H1 (cell line): Measurements from ENCODE around the gene AHNAK2. TPM values are rescaled to one million over a fixed set of nuclear protein-coding genes. Genes with fewer than 3 reads are reported as not detected.

Experiments
- CTCF ChIA-PET: fragments of 300-600 bp; sonication (Branson Sonifier 250); formaldehyde crosslinking; loops from one replicate; lab custom pipeline; 2021; ENCODE audit not compliant: partially characterized antibody; lab: Charles Lee
- POLR2A ChIA-PET: fragments of 300-600 bp; sonication (Branson Sonifier 250); formaldehyde crosslinking; loops from one replicate; lab custom pipeline; 2021; ENCODE audit warnings: inconsistent platforms; ENCODE audit not compliant: partially characterized antibody; lab: Charles Lee
- DNase-seq, 2 experiments: peaks; one replicate each; pipeline versions ENCODE4 v3.0.0 to v3.0.0-alpha.2; 2010 to 2022; ENCODE audit warnings: low spot score in 2 of 2, low read depth in 1 of 2, mixed read lengths in 1 of 2
- FAIRE-seq: peaks from 2 replicates; lab custom pipeline; 2011; peaks lifted over from hg19 to GRCh38; lab: Jason Lieb, UNC
- H2AFZ ChIP-seq: 2 replicates; pipeline ENCODE4 v1.8.1; 2012; ENCODE audit warnings: low read length, inconsistent platforms
- H2AK5ac ChIP-seq: 2 replicates; pipeline ENCODE4 v1.6.1; 2013; ENCODE audit warnings: low read depth, low read length
- H2BK120ac ChIP-seq: replicated peaks from 2 replicates; pipeline ENCODE3; 2013; ENCODE audit warnings: low read depth, low read length, inconsistent platforms
- H2BK12ac ChIP-seq: 2 replicates; pipeline ENCODE4 v1.6.1; 2013; ENCODE audit warnings: low read depth, low read length
- H2BK15ac ChIP-seq: 2 replicates; pipeline ENCODE4 v1.6.1; 2013; ENCODE audit warnings: low read length
- H2BK20ac ChIP-seq: 2 replicates; pipeline ENCODE4 v1.6.1; 2013; ENCODE audit warnings: low read length
- H2BK5ac ChIP-seq: 2 replicates; pipeline ENCODE4 v1.6.1; 2013; ENCODE audit warnings: low read depth, low read length
- H3K14ac ChIP-seq: 2 replicates; pipeline ENCODE4 v1.6.1; 2013; ENCODE audit warnings: inconsistent platforms; ENCODE audit not compliant: insufficient read length
- H3K18ac ChIP-seq: 2 replicates; pipeline ENCODE4 v1.6.1; 2013; ENCODE audit warnings: low read length; ENCODE audit errors: extremely low read depth
- H3K23ac ChIP-seq: 2 replicates; pipeline ENCODE4 v1.6.1; 2013; ENCODE audit warnings: inconsistent platforms; ENCODE audit not compliant: insufficient read length
- H3K23me2 ChIP-seq: 2 replicates; pipeline ENCODE4 v1.6.1; 2013; ENCODE audit warnings: low read depth, low read length
- H3K27ac ChIP-seq: 2 replicates; pipeline ENCODE4 v1.6.1; 2011; ENCODE audit warnings: low read depth, low read length, inconsistent platforms
- H3K27me3 ChIP-seq, 4 experiments: replicated peaks in 1 of 4; 1 replicate in 1 of 4; 2 replicates in 3 of 4; pipeline versions ENCODE4 v1.6.1 to v1.8.1; 2011 to 2013; ENCODE audit warnings: low read length in 3 of 4, mild to moderate bottlenecking in 3 of 4, inconsistent platforms in 2 of 4, mixed read lengths in 2 of 4, moderate library complexity in 1 of 4; ENCODE audit not compliant: control insufficient read depth in 3 of 4, insufficient read depth in 3 of 4; ENCODE audit errors: extremely low read depth in 1 of 4
- H3K36me3 ChIP-seq, 4 experiments: 2 replicates each; pipeline versions ENCODE4 v1.6.1 to v1.8.1; 2011 to 2013; ENCODE audit warnings: mild to moderate bottlenecking in 4 of 4, low read length in 3 of 4, moderate library complexity in 2 of 4, control low read depth in 1 of 4, inconsistent platforms in 1 of 4; ENCODE audit not compliant: insufficient read depth in 4 of 4, control insufficient read depth in 2 of 4
- H3K4ac ChIP-seq: replicated peaks from 2 replicates; pipeline ENCODE3; 2013; ENCODE audit warnings: low read length, low read depth, mixed read lengths, inconsistent platforms; ENCODE audit not compliant: insufficient read length
- H3K4me1 ChIP-seq, 4 experiments: replicated peaks in 1 of 4; 1 replicate in 1 of 4; 2 replicates in 3 of 4; pipeline versions ENCODE4 v1.6.1 to v1.8.1; 2011 to 2013; ENCODE audit warnings: low read length in 3 of 4, inconsistent platforms in 2 of 4, mixed read lengths in 1 of 4; ENCODE audit not compliant: insufficient read depth in 4 of 4, control insufficient read depth in 3 of 4
- H3K4me2 ChIP-seq, 2 experiments: 2 replicates each; pipeline versions ENCODE4 v1.6.1 to v1.8.1; 2011 to 2013; ENCODE audit warnings: low read depth in 2 of 2, low read length in 2 of 2, control low read depth in 1 of 2, inconsistent platforms in 1 of 2, mild to moderate bottlenecking in 1 of 2; ENCODE audit not compliant: insufficient read depth in 1 of 2
- H3K4me3 ChIP-seq, 4 experiments: fragments of 200-600, 300-600 bp in 1 of 4; sonication (generic), shearing (Covaris generic), sonication (Bioruptor Twin) in 1 of 4; 2 replicates each; pipeline versions ENCODE4 v1.5.1 to v1.8.1; 2011 to 2016; ENCODE audit warnings: low read length in 4 of 4, low read depth in 3 of 4, control low read depth in 2 of 4, inconsistent platforms in 2 of 4, mild to moderate bottlenecking in 2 of 4, mixed read lengths in 1 of 4, moderate library complexity in 1 of 4; ENCODE audit not compliant: insufficient read depth in 2 of 4; ENCODE audit errors: extremely low read depth in 1 of 4
- H3K56ac ChIP-seq: replicated peaks from 2 replicates; pipeline ENCODE3; 2013; ENCODE audit warnings: low read depth, mild to moderate bottlenecking, mixed read lengths, low read length, inconsistent platforms; ENCODE audit not compliant: insufficient read length
- H3K79me1 ChIP-seq: 2 replicates; pipeline ENCODE4 v1.6.1; 2013; ENCODE audit warnings: low read depth, low read length, control low read depth
- H3K79me2 ChIP-seq, 2 experiments: 2 replicates each; pipeline versions ENCODE4 v1.6.1 to v1.8.1; 2012 to 2013; ENCODE audit warnings: low read length in 2 of 2, mild to moderate bottlenecking in 2 of 2, inconsistent platforms in 1 of 2; ENCODE audit not compliant: insufficient read depth in 2 of 2, control insufficient read depth in 1 of 2
- H3K9ac ChIP-seq, 4 experiments: replicated peaks in 1 of 4; 1 replicate in 1 of 4; 2 replicates in 3 of 4; pipeline versions ENCODE4 v1.6.1 to v1.8.1; 2011 to 2013; ENCODE audit warnings: low read depth in 3 of 4, low read length in 3 of 4, control low read depth in 2 of 4, mild to moderate bottlenecking in 2 of 4, moderate library complexity in 2 of 4, inconsistent platforms in 1 of 4; ENCODE audit errors: extremely low read depth in 1 of 4
- H3K9me3 ChIP-seq, 2 experiments: 2 replicates each; pipeline versions ENCODE4 v1.6.1 to v1.8.1; 2012 to 2013; ENCODE audit warnings: mild to moderate bottlenecking in 2 of 2, moderate library complexity in 2 of 2, control low read depth in 1 of 2, inconsistent platforms in 1 of 2, low read depth in 1 of 2, low read length in 1 of 2, mixed read lengths in 1 of 2; ENCODE audit not compliant: insufficient read depth in 2 of 2
- H4K20me1 ChIP-seq, 2 experiments: replicated peaks in 1 of 2; 2 replicates each; pipeline versions ENCODE3 to v1.8.1; 2011 to 2013; ENCODE audit warnings: inconsistent platforms in 2 of 2, low read length in 2 of 2, mild to moderate bottlenecking in 1 of 2; ENCODE audit not compliant: insufficient read depth in 2 of 2, control insufficient read depth in 1 of 2
- H4K5ac ChIP-seq: 2 replicates; pipeline ENCODE4 v1.6.1; 2013; ENCODE audit warnings: low read length, low read depth, mixed read lengths, inconsistent platforms; ENCODE audit not compliant: insufficient read length
- H4K8ac ChIP-seq: 2 replicates; pipeline ENCODE4 v1.8.0; 2013; ENCODE audit warnings: mild to moderate bottlenecking, moderate library complexity, low read length, inconsistent platforms; ENCODE audit not compliant: insufficient read depth; ENCODE audit errors: extremely low read depth
- H4K91ac ChIP-seq: replicated peaks from 2 replicates; pipeline ENCODE3; 2013; ENCODE audit warnings: low read length, mixed read lengths, inconsistent platforms; ENCODE audit not compliant: insufficient read length
- ATF3 ChIP-seq: IDR thresholded peaks from 2 replicates; pipeline ENCODE4 v1.6.1; 2011; ENCODE audit warnings: low read depth, mild to moderate bottlenecking, low read length; ENCODE audit not compliant: insufficient read depth
- BRCA1 ChIP-seq: IDR thresholded peaks from 2 replicates; pipeline ENCODE4 v1.6.1; 2012; ENCODE audit warnings: low read depth, low read length, improper control_type of control experiment
- CBX8 ChIP-seq: fragments of 300-800, 300-1000 bp; sonication (generic); IDR thresholded peaks from 2 replicates; pipeline ENCODE4 v1.7.1; 2016; ENCODE audit warnings: low read depth, low read length, borderline replicate concordance
- CHD2 ChIP-seq: IDR thresholded peaks from 2 replicates; pipeline ENCODE4 v1.6.1; 2012; ENCODE audit warnings: low read length, improper control_type of control experiment
- E2F6 ChIP-seq: IDR thresholded peaks from 2 replicates; pipeline ENCODE4 v1.6.1; 2012; ENCODE audit warnings: inconsistent platforms
- GABPA ChIP-seq: IDR thresholded peaks from 2 replicates; pipeline ENCODE4 v1.6.1; 2011; ENCODE audit warnings: mild to moderate bottlenecking, low read length, moderate library complexity, borderline replicate concordance; ENCODE audit not compliant: insufficient read depth
- NANOG ChIP-seq: IDR thresholded peaks from 2 replicates; pipeline ENCODE4 v1.6.1; 2011; ENCODE audit warnings: low read length, low read depth, mild to moderate bottlenecking, inconsistent platforms; ENCODE audit not compliant: insufficient read depth, poor library complexity, severe bottlenecking
- NRF1 ChIP-seq: IDR thresholded peaks from 2 replicates; pipeline ENCODE4 v1.6.1; 2011; ENCODE audit warnings: mild to moderate bottlenecking, low read depth, low read length, improper control_type of control experiment
- RFX5 ChIP-seq: IDR thresholded peaks from 2 replicates; pipeline ENCODE4 v1.6.1; 2011; ENCODE audit warnings: low read depth, low read length, improper control_type of control experiment, borderline replicate concordance
- SP1 ChIP-seq: IDR thresholded peaks from 2 replicates; pipeline ENCODE4 v1.6.1; 2011; ENCODE audit warnings: low read depth, low read length
- SRF ChIP-seq: IDR thresholded peaks from 2 replicates; pipeline ENCODE4 v1.6.1; 2011; ENCODE audit warnings: mild to moderate bottlenecking, low read depth, low read length, moderate library complexity
- WGBS, 2 experiments: shearing (Covaris generic) in 1 of 2; methylation state at CpG; one replicate each; pipeline versions ENCODE4 v1.1.6 to v1.1.7; 2013 to 2015; ENCODE audit warnings: low lambda C conversion rate in 2 of 2, mixed read lengths in 2 of 2, inconsistent platforms in 1 of 2, low coverage in 1 of 2, missing lambda C conversion rate in 1 of 2; ENCODE audit not compliant: insufficient replicate concordance in 2 of 2, insufficient coverage in 1 of 2, insufficient read length in 1 of 2; ENCODE audit errors: extremely low coverage in 1 of 2, missing lambda C conversion rate in 1 of 2; 5-methylcytosine and 5-hydroxymethylcytosine counted together
- polyA plus RNA-seq, 7 experiments: library from polyadenylated mRNA; depleted of rRNA in 3 of 7; stranded (reverse) in 5 of 7; unstranded in 2 of 7; fragments of >200 nt in 5 of 7; fragments of 200-250 nt in 2 of 7; gene quantifications; 1 replicate in 5 of 7; 2 replicates in 1 of 7; 4 replicates in 1 of 7; pipeline versions ENCODE4 v1.2.1 to v1.2.3, GENCODE V29; 2011 to 2013; ENCODE audit warnings: missing spikeins in 2 of 7, mixed read lengths in 2 of 7
- total RNA-seq: library from RNA; stranded (reverse); fragmentation: NEBNext Ultra II Directional; extraction: Animal tissue kit (Norgen Biotek cat#: 25700); gene quantifications from 2 replicates; pipeline ENCODE4 v1.2.1, GENCODE V29; 2021

The AHNAK2 gene
- total and polyA plus RNA-seq, 2 of the 8 experiments (the other 6 are each of a cell fraction or from before 2014, with no cell fraction given): 0.95 to 2.0 TPM

GRCh38 chr14:104903990-104904389 lies 74.2 kb downstream of the AHNAK2 start:
- TF ChIP-seq CHD2: no peak
- TF ChIP-seq SRF: no peak
- no peak for TF ChIP-seq GABPA
- no peak for TF ChIP-seq BRCA1
- no peak for TF ChIP-seq CBX8
- no peak for TF ChIP-seq ATF3
- no peak for TF ChIP-seq NANOG
- TF ChIP-seq SP1: no peak
- TF ChIP-seq RFX5: no peak
- no peak for TF ChIP-seq E2F6
- no peak for TF ChIP-seq NRF1
- 92% methylated on average over 7 of the region's 7 CpGs; no CpG with 5 or more reads in 1 of the 2 experiments for WGBS, 2 experiments
- Histone ChIP-seq H4K5ac (no peak overlapping the region), H3K27ac (no peak overlapping the region), H3K23me2 (no peaks in the 10 kb centered on the region), H3K4ac (no peak overlapping the region), H3K18ac (no peak overlapping the region), H2BK15ac (no peak overlapping the region), H3K27me3 (peaks cover 0 to 3% (median 1%) of the 10 kb centered on the region in 4 experiments; a peak in 2 of 7 replicates), H4K20me1 (no peaks in the 10 kb centered on the region), H4K8ac (no peak overlapping the region), H2AK5ac (no peak overlapping the region), H2AFZ (no peak overlapping the region), H3K4me3 (no peak overlapping the region), H3K36me3 (no peaks in the 10 kb centered on the region), H3K4me2 (no peak overlapping the region), H2BK5ac (no peak overlapping the region), H2BK12ac (no peak overlapping the region), H4K91ac (no peak overlapping the region), H3K9me3 (0 out of 4 replicates have a peak, but pooled peaks cover 0 to 2% of the 10 kb centered on the region in 2 experiments), H3K14ac (no peak overlapping the region), H3K79me1 (no peaks in the 10 kb centered on the region), H3K56ac (no peak overlapping the region), H3K23ac (no peak overlapping the region), H3K79me2 (no peaks in the 10 kb centered on the region), H2BK20ac (no peak overlapping the region), H2BK120ac (no peak overlapping the region), H3K4me1 (no peaks in the 10 kb centered on the region), H3K9ac (no peak overlapping the region)
- CTCF ChIA-PET: interaction anchor here (2.8 kb wide), 1 partner anchor 8 kb away, joined by 20 read pairs; no protein-coding TSS in a partner anchor
- FAIRE-seq (no peak), DNase-seq (no peak)
- POLR2A ChIA-PET: no interaction called here
